Measurements from ENCODE around the gene KRTAP17-1.

- TF ChIP-seq ZNF274 (IDR thresholded peaks at IDR 0.05; ENCODE audit: low read depth, low read length): no peak
- TF ChIP-seq YY1 (IDR thresholded peaks at IDR 0.05; ENCODE audit: insufficient read depth, insufficient read length): no peak
- TF ChIP-seq SUZ12 (IDR thresholded peaks at IDR 0.05; ENCODE audit: extremely low read depth, insufficient read depth, insufficient read length): no peak
These were observed 6.6 kb downstream of the KRTAP17-1 start, which contains the start of gene KRTAP16-1 for GRCh38 chr17:41308918-41309359.

All from NT2/D1 (cell line).